ENCODE results near the gene SULT1A1. TPM values are rescaled to one million over a fixed set of nuclear protein-coding genes. Genes with fewer than 3 reads are reported as not detected.

SULT1A1 gene
- total and polyA plus RNA-seq, 4 donors: 25.3 to 143 (median 102) TPM

DNA sequence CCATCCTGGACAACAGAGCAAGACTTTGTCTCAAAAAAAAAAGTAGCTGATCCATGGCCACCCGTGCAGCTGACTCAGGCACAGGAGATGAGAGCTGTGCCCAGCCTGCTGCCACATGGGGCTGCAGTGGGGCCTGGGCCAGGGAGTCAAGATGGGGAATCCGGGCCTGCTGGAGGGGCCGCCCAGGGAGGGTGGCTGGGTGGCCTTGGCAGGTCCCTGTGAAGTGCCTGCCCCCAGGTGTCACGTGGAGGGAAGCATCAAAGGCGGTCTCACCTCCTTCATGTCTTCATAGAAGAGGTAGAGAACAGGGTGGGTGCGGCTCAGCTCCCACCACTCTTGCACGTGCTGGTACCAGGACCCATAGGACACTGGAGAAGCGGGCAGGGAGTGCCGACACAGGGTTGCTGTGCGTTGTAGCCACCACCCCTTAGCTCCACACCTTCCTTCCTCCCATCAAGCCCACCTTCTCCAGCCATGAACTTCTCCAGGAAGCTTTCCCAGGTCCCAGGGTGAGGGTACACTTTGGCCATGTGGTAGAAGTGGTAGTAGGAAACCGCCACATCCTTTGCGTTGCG lies 16.8 kb downstream of the SULT1A1 start:
- no peaks in the 10 kb centered on the region for H3K27me3 ChIP-seq (ENCODE audit: control insufficient read depth in 4 of 4, insufficient read depth in 4 of 4, low read length in 3 of 4)
- H3K9ac ChIP-seq (ENCODE audit: low read depth in 1 of 2, low read length in 2 of 2): no peak overlapping the region
- peaks cover 7 to 29% (median 23%) of the 10 kb centered on the region in 4 donors for H3K4me1 ChIP-seq (ENCODE audit: control insufficient read depth in 4 of 4, insufficient read depth in 4 of 4, low read length in 3 of 4)
- no peaks in the 10 kb centered on the region for H3K9me3 ChIP-seq (ENCODE audit: control insufficient read depth in 4 of 4, low read length in 3 of 4)
- peaks cover 5 to 34% (median 16%) of the 10 kb centered on the region in 4 donors for H3K36me3 ChIP-seq (ENCODE audit: control insufficient read depth in 4 of 4, insufficient read depth in 3 of 4, low read depth in 1 of 4, low read length in 3 of 4)
- no peak overlapping the region for H3K4me3 ChIP-seq (ENCODE audit: low read depth in 1 of 3, low read length in 3 of 3)
- TF ChIP-seq YY1 (IDR thresholded peaks at IDR 0.05) (no peak), RAD21 (IDR thresholded peaks at IDR 0.05) (no peak), GABPA (IDR thresholded peaks at IDR 0.05 in 1 of 2, conservative IDR thresholded peaks at IDR 0.05 in 1 of 2) (no peak), EGR1 (IDR thresholded peaks at IDR 0.05; ENCODE audit: low read depth in 2 of 2) (no peak), RXRA (IDR thresholded peaks at IDR 0.05) (no peak), FOXA1 (IDR thresholded peaks at IDR 0.05) (no peak), JUND (IDR thresholded peaks at IDR 0.05) (no peak), FOXA2 (IDR thresholded peaks at IDR 0.05) (no peak), SP1 (IDR thresholded peaks at IDR 0.05) (no peak), HNF4G (IDR thresholded peaks at IDR 0.05) (no peak), TAF1 (conservative IDR thresholded peaks at IDR 0.05) (no peak)
- TF ChIP-seq, protein P1, sequence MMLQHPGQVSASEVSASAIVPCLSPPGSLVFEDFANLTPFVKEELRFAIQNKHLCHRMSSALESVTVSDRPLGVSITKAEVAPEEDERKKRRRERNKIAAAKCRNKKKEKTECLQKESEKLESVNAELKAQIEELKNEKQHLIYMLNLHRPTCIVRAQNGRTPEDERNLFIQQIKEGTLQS (IDR thresholded peaks at IDR 0.05): no peak
- TF ChIP-seq, protein P2, sequence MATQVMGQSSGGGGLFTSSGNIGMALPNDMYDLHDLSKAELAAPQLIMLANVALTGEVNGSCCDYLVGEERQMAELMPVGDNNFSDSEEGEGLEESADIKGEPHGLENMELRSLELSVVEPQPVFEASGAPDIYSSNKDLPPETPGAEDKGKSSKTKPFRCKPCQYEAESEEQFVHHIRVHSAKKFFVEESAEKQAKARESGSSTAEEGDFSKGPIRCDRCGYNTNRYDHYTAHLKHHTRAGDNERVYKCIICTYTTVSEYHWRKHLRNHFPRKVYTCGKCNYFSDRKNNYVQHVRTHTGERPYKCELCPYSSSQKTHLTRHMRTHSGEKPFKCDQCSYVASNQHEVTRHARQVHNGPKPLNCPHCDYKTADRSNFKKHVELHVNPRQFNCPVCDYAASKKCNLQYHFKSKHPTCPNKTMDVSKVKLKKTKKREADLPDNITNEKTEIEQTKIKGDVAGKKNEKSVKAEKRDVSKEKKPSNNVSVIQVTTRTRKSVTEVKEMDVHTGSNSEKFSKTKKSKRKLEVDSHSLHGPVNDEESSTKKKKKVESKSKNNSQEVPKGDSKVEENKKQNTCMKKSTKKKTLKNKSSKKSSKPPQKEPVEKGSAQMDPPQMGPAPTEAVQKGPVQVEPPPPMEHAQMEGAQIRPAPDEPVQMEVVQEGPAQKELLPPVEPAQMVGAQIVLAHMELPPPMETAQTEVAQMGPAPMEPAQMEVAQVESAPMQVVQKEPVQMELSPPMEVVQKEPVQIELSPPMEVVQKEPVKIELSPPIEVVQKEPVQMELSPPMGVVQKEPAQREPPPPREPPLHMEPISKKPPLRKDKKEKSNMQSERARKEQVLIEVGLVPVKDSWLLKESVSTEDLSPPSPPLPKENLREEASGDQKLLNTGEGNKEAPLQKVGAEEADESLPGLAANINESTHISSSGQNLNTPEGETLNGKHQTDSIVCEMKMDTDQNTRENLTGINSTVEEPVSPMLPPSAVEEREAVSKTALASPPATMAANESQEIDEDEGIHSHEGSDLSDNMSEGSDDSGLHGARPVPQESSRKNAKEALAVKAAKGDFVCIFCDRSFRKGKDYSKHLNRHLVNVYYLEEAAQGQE (IDR thresholded peaks at IDR 0.05): no peak
- TF ChIP-seq, protein P3, sequence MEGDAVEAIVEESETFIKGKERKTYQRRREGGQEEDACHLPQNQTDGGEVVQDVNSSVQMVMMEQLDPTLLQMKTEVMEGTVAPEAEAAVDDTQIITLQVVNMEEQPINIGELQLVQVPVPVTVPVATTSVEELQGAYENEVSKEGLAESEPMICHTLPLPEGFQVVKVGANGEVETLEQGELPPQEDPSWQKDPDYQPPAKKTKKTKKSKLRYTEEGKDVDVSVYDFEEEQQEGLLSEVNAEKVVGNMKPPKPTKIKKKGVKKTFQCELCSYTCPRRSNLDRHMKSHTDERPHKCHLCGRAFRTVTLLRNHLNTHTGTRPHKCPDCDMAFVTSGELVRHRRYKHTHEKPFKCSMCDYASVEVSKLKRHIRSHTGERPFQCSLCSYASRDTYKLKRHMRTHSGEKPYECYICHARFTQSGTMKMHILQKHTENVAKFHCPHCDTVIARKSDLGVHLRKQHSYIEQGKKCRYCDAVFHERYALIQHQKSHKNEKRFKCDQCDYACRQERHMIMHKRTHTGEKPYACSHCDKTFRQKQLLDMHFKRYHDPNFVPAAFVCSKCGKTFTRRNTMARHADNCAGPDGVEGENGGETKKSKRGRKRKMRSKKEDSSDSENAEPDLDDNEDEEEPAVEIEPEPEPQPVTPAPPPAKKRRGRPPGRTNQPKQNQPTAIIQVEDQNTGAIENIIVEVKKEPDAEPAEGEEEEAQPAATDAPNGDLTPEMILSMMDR (IDR thresholded peaks at IDR 0.05; ENCODE audit: low read depth, low read length, missing input control): no peak
- no peak overlapping the region for H3K27ac ChIP-seq (ENCODE audit: low read depth in 1 of 2, low read length in 2 of 2)
- DNase-seq (ENCODE audit: low spot score): no peak
- WGBS: 96% methylated on average over 13 of the region's 13 CpGs

DNA sequence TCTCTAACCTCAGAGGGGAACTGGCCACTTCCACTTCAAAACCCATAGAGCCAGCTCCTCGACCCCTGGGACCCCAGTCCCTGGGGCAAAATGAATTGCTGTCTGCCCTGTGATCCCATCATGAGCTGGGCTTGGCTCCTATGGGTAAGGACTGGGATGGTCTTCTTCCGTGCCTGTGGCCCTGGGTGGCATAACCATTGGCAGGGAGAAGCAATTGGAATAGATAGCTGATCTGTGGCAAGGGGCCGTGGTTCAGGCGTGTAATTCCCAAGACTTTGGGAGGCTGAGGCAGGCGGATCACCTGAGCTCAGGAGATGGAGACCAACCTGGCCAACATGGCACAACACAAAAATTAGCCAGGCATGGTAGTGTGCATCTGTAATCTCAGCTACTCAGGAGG lies 17.3 kb downstream of the SULT1A1 start:
- H3K9ac ChIP-seq (ENCODE audit: low read depth in 1 of 2, low read length in 2 of 2): no peak overlapping the region
- H3K4me1 ChIP-seq (ENCODE audit: control insufficient read depth in 4 of 4, insufficient read depth in 4 of 4, low read length in 3 of 4): peaks cover 5 to 24% (median 17%) of the 10 kb centered on the region in 4 donors
- H3K9me3 ChIP-seq (ENCODE audit: control insufficient read depth in 4 of 4, low read length in 3 of 4): no peaks in the 10 kb centered on the region
- H3K27ac ChIP-seq (ENCODE audit: low read depth in 1 of 2, low read length in 2 of 2): no peak overlapping the region
- WGBS: 92% methylated on average over 5 of the region's 5 CpGs
- no peak overlapping the region for H3K4me3 ChIP-seq (ENCODE audit: low read depth in 1 of 3, low read length in 3 of 3)
- no peak for DNase-seq (ENCODE audit: low spot score)
- H3K27me3 ChIP-seq (ENCODE audit: control insufficient read depth in 4 of 4, insufficient read depth in 4 of 4, low read length in 3 of 4): no peaks in the 10 kb centered on the region
- H3K36me3 ChIP-seq (ENCODE audit: control insufficient read depth in 4 of 4, insufficient read depth in 3 of 4, low read depth in 1 of 4, low read length in 3 of 4): peaks cover 5 to 35% (median 16%) of the 10 kb centered on the region in 4 donors
- TF ChIP-seq EGR1 (IDR thresholded peaks at IDR 0.05; ENCODE audit: low read depth in 2 of 2): no peak
- no peak for TF ChIP-seq NR2F2 (IDR thresholded peaks at IDR 0.05)
- no peak for TF ChIP-seq TAF1 (conservative IDR thresholded peaks at IDR 0.05)
- no peak for TF ChIP-seq FOXA1 (IDR thresholded peaks at IDR 0.05)
- TF ChIP-seq, protein P1 (IDR thresholded peaks at IDR 0.05): no peak
- TF ChIP-seq, protein P3 (IDR thresholded peaks at IDR 0.05; ENCODE audit: low read depth, low read length, missing input control): no peak
- TF ChIP-seq RAD21 (IDR thresholded peaks at IDR 0.05): no peak
- no peak for TF ChIP-seq YY1 (IDR thresholded peaks at IDR 0.05)
- TF ChIP-seq SP1 (IDR thresholded peaks at IDR 0.05): no peak
- no peak for TF ChIP-seq JUND (IDR thresholded peaks at IDR 0.05)
- TF ChIP-seq FOXA2 (IDR thresholded peaks at IDR 0.05): no peak
- TF ChIP-seq HNF4G (IDR thresholded peaks at IDR 0.05): no peak
- no peak for TF ChIP-seq RXRA (IDR thresholded peaks at IDR 0.05)
- no peak for TF ChIP-seq GABPA (IDR thresholded peaks at IDR 0.05 in 1 of 2, conservative IDR thresholded peaks at IDR 0.05 in 1 of 2)
- TF ChIP-seq HNF4A (conservative IDR thresholded peaks at IDR 0.05): no peak
- TF ChIP-seq, protein P2 (IDR thresholded peaks at IDR 0.05): no peak
- TF ChIP-seq, protein P4, sequence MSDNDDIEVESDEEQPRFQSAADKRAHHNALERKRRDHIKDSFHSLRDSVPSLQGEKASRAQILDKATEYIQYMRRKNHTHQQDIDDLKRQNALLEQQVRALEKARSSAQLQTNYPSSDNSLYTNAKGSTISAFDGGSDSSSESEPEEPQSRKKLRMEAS (IDR thresholded peaks at IDR 0.05): no peak
